Esophagus squamous epithelium (tissue), 4 donors: ENCODE results near the gene PDILT.

Source experiments
- CTCF ChIP-seq, 6 experiments: fragments of 450-650 bp in 4 of 6; fragments of 200-600 bp in 2 of 6; sonication (generic) in 2 of 6; IDR thresholded peaks; one replicate each; pipeline ENCODE4 v1.5.1; 2016 to 2019; ENCODE audit warnings: antibody characterized with exemption in 6 of 6, mild to moderate bottlenecking in 4 of 6, moderate library complexity in 4 of 6
- POLR2A ChIP-seq, 4 donors: fragments of 450-650 bp; IDR thresholded peaks; one replicate each; pipeline ENCODE4 v1.6.1; 2017; ENCODE audit warnings: antibody characterized with exemption in 4 of 4, mild to moderate bottlenecking in 4 of 4, moderate library complexity in 3 of 4

- TF ChIP-seq CTCF (IDR thresholded peaks at IDR 0.05) (no peak), POLR2A (IDR thresholded peaks at IDR 0.05) (no peak)
Observed at GRCh38 chr16:20352615-20353014, 51.9 kb downstream of the PDILT start, which contains the start of gene UMOD.
